ENCODE data around the gene C5.

GRCh38 chr9:121026260-121026691 is 23.8 kb downstream of the C5 start:
- no peak for TF ChIP-seq POLR2A (IDR thresholded peaks at IDR 0.05)
- no peak for TF ChIP-seq CTCF (IDR thresholded peaks at IDR 0.05)
